Measurements from ENCODE around the gene AXIN2.
A peak's percentile ranks its signal among the peaks of the same experiment; 100 is the strongest.

AXIN2 gene

DNA sequence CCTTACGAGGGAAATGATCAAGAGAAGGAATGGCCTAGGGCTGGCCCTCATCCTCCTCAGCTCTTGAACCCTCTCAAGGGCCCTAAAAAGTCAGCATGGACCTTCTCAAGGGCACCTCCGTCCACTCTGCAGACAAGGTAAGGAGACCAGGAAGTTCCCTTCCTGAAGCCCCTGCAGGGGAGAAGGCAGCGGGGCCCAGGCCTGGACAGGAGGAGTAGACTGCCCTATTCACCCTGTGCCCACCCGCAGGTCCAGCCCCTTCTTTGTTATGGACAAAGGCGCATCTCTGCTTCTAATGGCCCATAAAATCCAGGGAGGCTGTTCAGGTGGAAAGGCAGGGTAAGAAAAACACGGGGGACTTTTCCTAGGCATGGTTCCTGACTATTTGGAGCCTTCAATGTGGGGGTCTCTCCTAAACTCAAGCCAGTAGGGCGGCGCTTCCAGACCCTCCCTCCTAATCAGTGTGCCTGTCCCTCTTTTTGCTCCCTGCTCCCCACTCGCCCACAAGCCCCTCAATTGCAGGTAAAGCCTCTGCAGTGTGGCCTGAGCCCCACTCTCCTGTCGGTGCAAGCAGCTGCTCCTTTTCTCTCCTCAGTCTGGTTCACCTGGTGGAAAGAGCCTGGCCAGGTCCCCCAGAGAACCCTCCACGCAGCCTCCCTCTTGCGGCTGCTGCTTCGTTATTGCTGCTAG, 28.2 kb downstream of the AXIN2 start:
- no peak overlapping the region for H3K9ac ChIP-seq (ENCODE audit: insufficient read length)
- H3K9me3 ChIP-seq (ENCODE audit: low read depth, low read length): no peaks in the 10 kb centered on the region
- H3K27ac ChIP-seq: no peak overlapping the region
- peaks cover 30% of the 10 kb centered on the region; the same call in 1 of the 2 replicates for H3K36me3 ChIP-seq (ENCODE audit: insufficient read depth, low read length)
- no peak for DNase-seq (ENCODE audit: low read depth, low spot score)
- no peak overlapping the region for H3K4me3 ChIP-seq
- TF ChIP-seq EZH2 (IDR thresholded peaks at IDR 0.05) (no peak), POLR2AphosphoS5 (IDR thresholded peaks at IDR 0.05; ENCODE audit: borderline replicate concordance, low read depth, low read length) (no peak), FOXP2 (optimal IDR thresholded peaks at IDR 0.05; ENCODE audit: control extremely low read depth, extremely low read length, insufficient read depth) (no peak)

- H3K9me3 ChIP-seq (ENCODE audit: low read depth, low read length): no peaks in the 10 kb centered on the region
- H3K27ac ChIP-seq: peak overlapping the region; percentile 58; the same call in 1 of the 2 replicates
- no peak overlapping the region for H3K9ac ChIP-seq (ENCODE audit: insufficient read length)
- DNase-seq (ENCODE audit: low read depth, low spot score): no peak
- peaks cover 24% of the 10 kb centered on the region; the same call in 1 of the 2 replicates for H3K36me3 ChIP-seq (ENCODE audit: insufficient read depth, low read length)
- H3K4me3 ChIP-seq: peak overlapping the region; percentile 29; the same call in 1 of the 2 replicates
- TF ChIP-seq FOXP2 (optimal IDR thresholded peaks at IDR 0.05; ENCODE audit: control extremely low read depth, extremely low read length, insufficient read depth) (no peak), EZH2 (IDR thresholded peaks at IDR 0.05) (no peak), POLR2AphosphoS5 (IDR thresholded peaks at IDR 0.05; ENCODE audit: borderline replicate concordance, low read depth, low read length) (no peak)
These were observed 29.2 kb downstream of the AXIN2 start for GRCh38 chr17:65532101-65532890.

GRCh38 chr17:65531256-65532100, 30.0 kb downstream of the AXIN2 start:
- DNase-seq (ENCODE audit: low read depth, low spot score): no peak
- no peak overlapping the region for H3K9ac ChIP-seq (ENCODE audit: insufficient read length)
- no peaks in the 10 kb centered on the region for H3K9me3 ChIP-seq (ENCODE audit: low read depth, low read length)
- H3K4me3 ChIP-seq: peak overlapping the region; percentile 29; the same call in 1 of the 2 replicates
- peak overlapping the region; percentile 58; the same call in 1 of the 2 replicates for H3K27ac ChIP-seq
- TF ChIP-seq POLR2AphosphoS5 (IDR thresholded peaks at IDR 0.05; ENCODE audit: borderline replicate concordance, low read depth, low read length) (no peak), FOXP2 (optimal IDR thresholded peaks at IDR 0.05; ENCODE audit: control extremely low read depth, extremely low read length, insufficient read depth) (no peak), EZH2 (IDR thresholded peaks at IDR 0.05) (no peak)
- H3K36me3 ChIP-seq (ENCODE audit: insufficient read depth, low read length): peaks cover 16% of the 10 kb centered on the region; the same call in 1 of the 2 replicates

DNA sequence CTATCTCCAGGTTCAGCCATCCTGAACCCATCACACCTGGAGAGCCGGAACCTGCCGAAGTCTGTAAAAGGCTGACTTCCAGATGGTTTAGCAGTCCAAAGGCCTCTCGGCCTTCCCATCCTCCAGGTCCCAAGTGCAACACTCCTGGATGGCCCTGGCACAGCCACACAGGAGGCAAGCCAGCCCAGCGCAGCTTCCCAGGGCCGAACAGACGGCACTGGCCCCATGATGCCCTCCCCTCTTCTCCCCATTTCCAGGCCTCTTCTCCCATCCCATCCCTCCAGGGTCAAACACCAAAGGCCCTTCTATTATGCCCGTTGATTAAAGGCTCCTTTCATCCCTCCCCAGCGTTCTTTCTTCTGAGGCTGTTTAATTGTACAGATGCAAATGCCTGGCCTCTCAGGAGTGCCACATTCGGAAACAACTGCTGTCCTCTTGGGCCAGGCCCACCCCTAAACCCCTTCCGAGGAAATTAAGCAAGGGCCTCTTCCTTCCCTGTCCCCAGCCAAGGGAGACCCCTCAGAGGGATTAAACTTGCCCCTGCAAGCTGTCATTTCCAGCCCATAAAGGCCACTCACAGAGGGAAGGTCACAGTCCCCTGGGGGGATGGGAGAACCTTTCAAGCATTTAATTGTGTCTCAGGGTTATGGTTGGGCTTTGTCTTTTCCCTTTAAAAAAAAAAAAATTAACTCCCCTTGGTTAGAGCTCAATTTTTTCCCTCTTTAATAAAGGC, 30.8 kb downstream of the AXIN2 start:
- TF ChIP-seq EZH2 (IDR thresholded peaks at IDR 0.05) (no peak), FOXP2 (optimal IDR thresholded peaks at IDR 0.05; ENCODE audit: control extremely low read depth, extremely low read length, insufficient read depth) (no peak), POLR2AphosphoS5 (IDR thresholded peaks at IDR 0.05; ENCODE audit: borderline replicate concordance, low read depth, low read length) (no peak)
- Histone ChIP-seq H3K36me3 (ENCODE audit: insufficient read depth, low read length) (peaks cover 12% of the 10 kb centered on the region; the same call in 1 of the 2 replicates), H3K9me3 (ENCODE audit: low read depth, low read length) (no peaks in the 10 kb centered on the region), H3K9ac (ENCODE audit: insufficient read length) (no peak overlapping the region), H3K4me3 (no peak overlapping the region), H3K27ac (peak overlapping the region; percentile 19; the same call in 1 of the 2 replicates)
- DNase-seq (ENCODE audit: low read depth, low spot score): no peak

DNA sequence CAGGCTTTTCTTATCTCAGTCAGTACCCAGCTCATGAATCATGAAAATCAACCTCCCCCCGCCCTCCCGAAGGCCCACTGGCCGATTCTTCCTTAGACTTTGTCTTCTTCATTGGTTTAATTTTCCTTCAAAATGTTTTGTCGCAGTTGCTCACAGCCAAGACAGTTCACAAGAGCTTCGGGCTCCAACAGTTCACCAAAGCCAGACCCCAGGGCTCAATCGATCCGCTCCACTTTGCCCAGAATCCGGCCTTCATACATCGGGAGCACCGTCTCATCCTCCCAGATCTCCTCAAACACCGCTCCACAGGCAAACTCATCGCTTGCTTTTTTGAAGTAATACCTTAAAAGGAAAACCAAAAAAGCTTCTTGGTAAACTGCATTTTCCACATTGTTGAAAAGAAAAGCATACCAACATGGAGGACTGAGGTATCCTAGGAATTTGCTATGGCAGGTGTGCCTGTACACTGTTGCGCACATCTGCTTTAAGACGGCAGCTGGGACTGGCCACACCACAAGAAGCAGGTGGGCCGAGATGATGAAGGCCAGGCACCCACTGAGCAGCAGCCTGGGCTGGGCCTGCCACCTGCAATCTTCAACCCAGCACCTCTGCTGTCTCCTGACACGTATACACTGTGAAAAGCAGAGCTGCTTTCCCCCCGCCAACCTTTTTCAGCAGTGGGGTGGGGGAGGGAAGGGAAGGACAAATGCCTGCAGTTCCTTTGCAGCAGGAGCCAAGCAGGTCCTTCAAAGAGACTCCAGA, 31.5 kb downstream of the AXIN2 start:
- Histone ChIP-seq H3K4me3 (no peak overlapping the region), H3K9me3 (ENCODE audit: low read depth, low read length) (no peaks in the 10 kb centered on the region), H3K36me3 (ENCODE audit: insufficient read depth, low read length) (peaks cover 6% of the 10 kb centered on the region; the same call in 1 of the 2 replicates), H3K9ac (ENCODE audit: insufficient read length) (no peak overlapping the region), H3K27ac (0 out of 2 replicates have a peak overlapping the region, but pooled peaks have one; percentile 25)
- DNase-seq (ENCODE audit: low read depth, low spot score): no peak
- TF ChIP-seq FOXP2 (optimal IDR thresholded peaks at IDR 0.05; ENCODE audit: control extremely low read depth, extremely low read length, insufficient read depth) (no peak), EZH2 (IDR thresholded peaks at IDR 0.05) (no peak), POLR2AphosphoS5 (IDR thresholded peaks at IDR 0.05; ENCODE audit: borderline replicate concordance, low read depth, low read length) (no peak)

- H3K27ac ChIP-seq: no peak overlapping the region
- H3K9me3 ChIP-seq (ENCODE audit: low read depth, low read length): no peaks in the 10 kb centered on the region
- no peak overlapping the region for H3K4me3 ChIP-seq
- peaks cover 5% of the 10 kb centered on the region; the same call in 1 of the 2 replicates for H3K36me3 ChIP-seq (ENCODE audit: insufficient read depth, low read length)
- TF ChIP-seq POLR2AphosphoS5 (IDR thresholded peaks at IDR 0.05; ENCODE audit: borderline replicate concordance, low read depth, low read length) (no peak), FOXP2 (optimal IDR thresholded peaks at IDR 0.05; ENCODE audit: control extremely low read depth, extremely low read length, insufficient read depth) (no peak), EZH2 (IDR thresholded peaks at IDR 0.05) (no peak)
- no peak for DNase-seq (ENCODE audit: low read depth, low spot score)
- no peak overlapping the region for H3K9ac ChIP-seq (ENCODE audit: insufficient read length)
These were observed 32.3 kb downstream of the AXIN2 start for GRCh38 chr17:65529040-65529633.

Data from SK-N-MC (cell line).